CD1c-positive myeloid dendritic cell (primary cell): ENCODE measurements around the gene DCTN1.

ENCODE experiments used
- DNase-seq: peaks from one replicate; pipeline ENCODE4 v3.0.0-alpha.2; 2016; ENCODE audit errors: extremely low spot score

DCTN1 gene

DNA sequence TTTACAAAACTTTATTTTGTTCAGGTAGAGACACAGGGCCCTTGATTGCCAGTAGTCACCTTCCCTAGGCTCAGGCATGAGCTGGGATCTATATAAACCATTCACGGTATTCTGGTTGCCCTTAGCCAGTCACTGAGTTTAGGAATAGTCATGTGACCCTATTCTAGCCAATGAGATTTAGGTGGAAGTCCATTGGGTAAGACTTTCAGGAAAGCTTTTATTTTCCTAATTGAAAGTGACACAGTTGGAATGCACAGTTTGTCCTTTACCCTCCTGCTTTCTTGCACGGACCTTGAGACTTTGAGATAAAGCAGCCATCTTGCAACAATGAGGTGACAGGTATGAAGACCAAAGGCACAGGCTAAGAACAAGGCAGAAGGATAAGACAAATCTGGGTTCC lies 58.4 kb downstream of the DCTN1 start:
- DNase-seq: no peak

DNA sequence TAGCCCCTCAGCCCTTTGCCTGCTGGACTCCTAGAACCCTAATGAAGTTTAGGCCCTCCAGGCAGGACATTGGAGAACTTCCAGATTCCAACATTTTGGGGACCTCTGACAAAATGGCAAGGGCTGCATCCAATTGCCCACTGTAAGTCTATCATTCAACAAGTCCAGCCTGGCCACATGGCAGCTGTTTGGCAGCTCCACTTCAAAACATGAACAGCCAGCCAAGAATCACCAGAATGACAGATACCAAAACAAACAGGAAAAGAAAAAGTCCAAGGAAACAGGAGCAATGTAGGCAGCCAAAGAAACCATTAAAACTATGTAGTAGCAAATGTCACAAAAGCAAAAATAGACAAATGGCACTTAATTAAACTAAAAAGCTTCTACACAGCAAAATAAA lies 62.4 kb downstream of the DCTN1 start:
- no peak for DNase-seq

DNA sequence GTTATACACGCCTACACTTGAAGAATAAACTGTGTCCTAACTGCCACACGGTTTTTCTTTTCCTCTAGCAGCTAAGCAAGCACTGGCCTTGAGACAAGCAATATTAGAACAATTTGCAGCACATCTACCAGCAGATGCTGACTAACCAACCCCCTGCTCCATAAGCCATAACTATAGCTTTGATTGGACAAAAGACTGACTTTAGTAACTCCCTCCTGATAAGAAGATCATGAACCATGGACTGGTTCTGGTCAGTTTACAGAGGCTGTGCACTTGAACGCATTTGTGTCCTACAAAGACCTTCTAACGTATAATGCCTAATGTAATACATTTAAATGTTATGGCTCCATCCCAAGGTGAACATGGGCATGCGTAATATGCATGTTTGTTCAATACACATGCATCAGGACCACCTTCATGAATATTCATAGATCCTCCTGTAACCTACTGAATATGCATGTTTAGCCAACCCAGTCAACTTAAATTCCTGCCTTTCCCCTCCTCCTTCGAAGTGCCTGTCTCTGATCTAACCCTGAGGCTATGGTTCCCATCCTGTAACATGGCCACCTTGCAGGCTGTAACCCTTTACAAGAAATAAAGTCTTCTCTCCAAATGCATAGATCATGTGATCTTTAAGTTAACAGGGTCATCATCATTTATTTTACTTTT lies 63.4 kb downstream of the DCTN1 start:
- DNase-seq: no peak

DNA sequence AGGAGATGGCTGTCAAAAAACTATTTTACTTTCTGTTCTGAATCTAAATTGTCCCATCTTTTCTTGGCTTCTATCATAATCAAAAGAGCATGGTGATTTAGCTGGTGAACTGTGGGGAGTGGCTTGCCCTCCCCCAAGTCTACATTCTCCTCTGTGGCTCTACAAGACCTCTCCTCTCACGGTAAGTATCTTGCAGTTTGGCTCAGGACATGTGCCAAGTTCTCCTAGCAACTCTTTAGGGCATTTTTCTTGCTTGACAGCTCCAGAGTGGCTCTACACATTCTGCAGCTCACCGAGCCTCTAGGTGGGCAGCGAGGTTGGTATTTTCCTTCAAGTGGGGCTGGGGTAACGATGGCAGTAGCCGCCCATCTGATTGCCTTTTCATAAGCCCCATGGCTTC lies 66.0 kb downstream of the DCTN1 start:
- no peak for DNase-seq

DNA sequence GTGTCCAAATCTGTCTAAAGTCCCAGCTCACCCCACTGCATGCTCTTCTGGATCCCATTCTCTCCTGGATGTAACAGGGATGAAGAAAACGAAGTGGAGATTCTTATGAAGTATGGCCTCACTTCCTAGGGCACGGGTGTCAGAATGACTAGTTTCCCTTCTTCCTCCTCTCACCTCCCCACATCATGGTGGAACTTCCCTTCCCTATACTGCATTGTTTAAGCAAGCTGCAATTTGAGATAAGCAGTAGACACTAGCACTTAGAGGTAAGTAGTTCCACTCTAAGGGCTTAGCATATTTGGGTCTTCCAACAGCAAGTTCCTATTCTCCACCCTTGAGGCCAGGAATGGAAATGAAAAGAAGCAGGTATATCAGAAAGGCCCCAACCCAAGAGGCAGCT lies 66.6 kb downstream of the DCTN1 start:
- no peak for DNase-seq

DNA sequence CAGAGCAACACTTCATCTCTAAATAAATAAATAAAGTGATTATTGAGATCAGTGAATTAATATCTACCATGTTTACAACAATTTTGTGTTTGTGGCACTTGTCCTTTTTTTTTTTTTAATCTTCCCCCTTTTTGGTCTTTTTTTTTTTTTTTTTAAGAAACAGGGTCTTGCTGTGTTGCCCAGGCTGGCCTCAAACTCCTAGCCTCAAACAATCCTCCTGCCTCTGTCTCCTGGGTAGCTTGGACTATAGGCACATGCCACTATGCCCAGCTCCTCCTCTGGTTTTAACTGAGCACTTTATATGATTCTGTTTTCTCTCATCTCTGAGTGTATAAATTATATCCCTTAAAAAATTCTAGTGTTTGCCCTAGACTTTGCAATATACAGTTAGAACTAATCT lies 67.2 kb downstream of the DCTN1 start:
- no peak for DNase-seq
